ENCODE measurements around the gene ASRGL1.
A peak's percentile ranks its signal among the peaks of the same experiment; 100 is the strongest.
"Not testable (repeated sequence)": the region's sequence is repeated elsewhere in the genome, so short reads cannot be mapped to it uniquely, and the experiment has no call there.

The ASRGL1 gene

GRCh38 chr11:62326719-62327118 lies 10.5 kb upstream of the ASRGL1 start:
- H3K36me3 ChIP-seq (ENCODE audit: control insufficient read depth, insufficient read depth, low read length); H3K4me3 ChIP-seq (ENCODE audit: insufficient read depth, low read depth, low read length); H3K9me3 ChIP-seq (ENCODE audit: control insufficient read depth, low read length); H3K4me1 ChIP-seq (ENCODE audit: control insufficient read depth, insufficient read depth, low read length); H3K27ac ChIP-seq (ENCODE audit: insufficient read depth, low read depth, low read length, poor library complexity, severe bottlenecking); H3K27me3 ChIP-seq (ENCODE audit: control insufficient read depth, insufficient read depth, low read length, poor library complexity, severe bottlenecking): not testable (repeated sequence)
- 17 to 22% methylated on average over 6 of the region's 6 CpGs for WGBS, 2 experiments

DNA sequence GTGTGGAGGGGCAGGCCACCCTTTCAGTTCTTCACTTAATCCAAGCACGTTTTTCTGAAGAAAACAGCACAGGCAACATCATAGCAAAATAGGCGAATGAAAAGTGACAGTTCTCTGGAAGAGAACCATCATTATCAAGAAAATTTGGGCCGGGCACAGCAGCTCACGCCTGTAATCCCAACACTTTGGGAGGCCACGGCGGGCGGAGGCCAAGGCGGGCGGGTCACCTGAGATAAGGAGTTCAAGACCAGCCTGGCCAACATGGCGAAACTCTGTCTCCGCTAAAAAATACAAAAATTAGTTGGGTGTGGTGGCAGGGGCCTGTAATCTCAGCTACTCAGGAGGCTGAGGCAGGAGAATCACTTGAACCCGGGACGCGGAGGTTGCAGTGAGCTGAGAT lies 9.7 kb upstream of the ASRGL1 start:
- 96 to 97% methylated on average over 14 of the region's 14 CpGs for WGBS, 2 experiments
- not testable (repeated sequence) for H3K4me3 ChIP-seq (ENCODE audit: insufficient read depth, low read depth, low read length); H3K27ac ChIP-seq (ENCODE audit: insufficient read depth, low read depth, low read length, poor library complexity, severe bottlenecking); H3K4me1 ChIP-seq (ENCODE audit: control insufficient read depth, insufficient read depth, low read length); H3K9me3 ChIP-seq (ENCODE audit: control insufficient read depth, low read length); H3K36me3 ChIP-seq (ENCODE audit: control insufficient read depth, insufficient read depth, low read length); H3K27me3 ChIP-seq (ENCODE audit: control insufficient read depth, insufficient read depth, low read length, poor library complexity, severe bottlenecking)

- H3K27me3 ChIP-seq (ENCODE audit: control insufficient read depth, insufficient read depth, low read length, poor library complexity, severe bottlenecking); H3K27ac ChIP-seq (ENCODE audit: insufficient read depth, low read depth, low read length, poor library complexity, severe bottlenecking); H3K4me1 ChIP-seq (ENCODE audit: control insufficient read depth, insufficient read depth, low read length); H3K9me3 ChIP-seq (ENCODE audit: control insufficient read depth, low read length); H3K4me3 ChIP-seq (ENCODE audit: insufficient read depth, low read depth, low read length); H3K36me3 ChIP-seq (ENCODE audit: control insufficient read depth, insufficient read depth, low read length): not testable (repeated sequence)
- WGBS, 2 experiments = 93% methylated on average over 3 of the region's 3 CpGs
Observed at GRCh38 chr11:62331264-62331663, 6.0 kb upstream of the ASRGL1 start.

- Histone ChIP-seq H3K27me3 (ENCODE audit: control insufficient read depth, insufficient read depth, low read length, poor library complexity, severe bottlenecking) (peaks cover 17% of the 10 kb centered on the region), H3K27ac (ENCODE audit: insufficient read depth, low read depth, low read length, poor library complexity, severe bottlenecking) (no peak overlapping the region), H3K4me3 (ENCODE audit: insufficient read depth, low read depth, low read length) (no peak overlapping the region), H3K36me3 (ENCODE audit: control insufficient read depth, insufficient read depth, low read length) (no peaks in the 10 kb centered on the region), H3K9me3 (ENCODE audit: control insufficient read depth, low read length) (no peaks in the 10 kb centered on the region), H3K4me1 (ENCODE audit: control insufficient read depth, insufficient read depth, low read length) (no peaks in the 10 kb centered on the region)
- 92 to 95% methylated on average over 5 of the region's 5 CpGs for WGBS, 2 experiments
Observed at GRCh38 chr11:62333768-62334167, 3.5 kb upstream of the ASRGL1 start.

DNA sequence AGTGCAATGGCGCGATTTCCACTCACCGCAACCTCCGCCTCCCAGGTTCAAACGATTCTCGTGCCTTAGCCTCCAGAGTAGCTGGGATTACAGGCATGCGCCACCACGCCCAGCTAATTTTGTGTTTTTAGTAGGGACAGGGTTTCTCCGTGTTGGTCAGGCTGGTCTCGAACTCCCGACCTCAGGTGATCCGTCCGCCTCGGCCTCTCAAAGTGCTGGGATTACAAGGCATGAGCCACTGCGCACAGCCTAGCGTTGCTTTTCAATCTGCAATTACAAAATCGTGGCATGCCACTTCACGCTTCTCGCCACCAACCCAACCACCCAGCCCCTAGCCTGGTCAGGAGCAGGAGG lies 322 bp upstream of the ASRGL1 start:
- Histone ChIP-seq H3K27me3 (ENCODE audit: control insufficient read depth, insufficient read depth, low read length, poor library complexity, severe bottlenecking) (peaks cover 17% of the 10 kb centered on the region), H3K4me3 (ENCODE audit: insufficient read depth, low read depth, low read length) (peak overlapping the region; percentile 72)
- not testable (repeated sequence) for H3K9me3 ChIP-seq (ENCODE audit: control insufficient read depth, low read length); H3K36me3 ChIP-seq (ENCODE audit: control insufficient read depth, insufficient read depth, low read length); H3K4me1 ChIP-seq (ENCODE audit: control insufficient read depth, insufficient read depth, low read length); H3K27ac ChIP-seq (ENCODE audit: insufficient read depth, low read depth, low read length, poor library complexity, severe bottlenecking)
- 80 to 82% methylated on average over 19 of the region's 19 CpGs for WGBS, 2 experiments

- Histone ChIP-seq H3K9me3 (ENCODE audit: control insufficient read depth, low read length) (no peaks in the 10 kb centered on the region), H3K4me1 (ENCODE audit: control insufficient read depth, insufficient read depth, low read length) (no peaks in the 10 kb centered on the region), H3K36me3 (ENCODE audit: control insufficient read depth, insufficient read depth, low read length) (no peaks in the 10 kb centered on the region), H3K27me3 (ENCODE audit: control insufficient read depth, insufficient read depth, low read length, poor library complexity, severe bottlenecking) (peaks cover 17% of the 10 kb centered on the region), H3K27ac (ENCODE audit: insufficient read depth, low read depth, low read length, poor library complexity, severe bottlenecking) (no peak overlapping the region), H3K4me3 (ENCODE audit: insufficient read depth, low read depth, low read length) (peak overlapping the region; percentile 72)
- WGBS, 2 experiments = 67 to 71% methylated on average over 1 of the region's 1 CpG
Observed at GRCh38 chr11:62338218-62338617, 970 bp downstream of the ASRGL1 start.

DNA sequence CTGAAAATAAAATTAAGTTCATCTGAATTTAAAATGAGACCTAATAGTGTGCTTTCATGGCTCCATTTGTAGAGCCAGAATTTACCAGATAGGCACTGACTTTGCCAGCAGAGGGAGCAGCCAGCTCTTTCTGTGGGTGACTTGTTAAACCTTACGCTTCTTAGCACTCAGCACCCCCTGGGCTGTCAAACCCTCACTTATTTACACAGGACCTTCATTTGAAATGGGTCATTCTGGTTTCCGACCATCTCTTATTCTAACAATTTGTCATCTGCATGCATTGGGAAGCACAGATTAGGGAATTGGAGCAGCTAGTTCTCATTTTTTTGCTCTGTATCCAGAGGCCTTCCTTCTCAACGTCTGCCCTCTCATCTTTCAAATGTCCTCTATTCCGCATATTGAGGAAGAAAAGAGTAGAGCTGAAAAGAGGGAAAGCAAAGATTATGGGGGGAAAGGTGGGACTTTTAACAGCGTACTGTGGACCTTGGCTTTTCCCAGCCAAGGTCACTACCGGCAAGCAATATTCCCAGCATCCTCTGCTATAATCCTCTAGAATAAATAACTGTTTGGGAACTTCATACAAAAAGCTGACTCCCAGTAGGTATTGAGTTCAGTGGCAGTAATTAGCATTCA lies 3.1 kb downstream of the ASRGL1 start:
- Histone ChIP-seq H3K27me3 (ENCODE audit: control insufficient read depth, insufficient read depth, low read length, poor library complexity, severe bottlenecking) (peaks cover 14% of the 10 kb centered on the region), H3K27ac (ENCODE audit: insufficient read depth, low read depth, low read length, poor library complexity, severe bottlenecking) (no peak overlapping the region), H3K9me3 (ENCODE audit: control insufficient read depth, low read length) (no peaks in the 10 kb centered on the region), H3K4me1 (ENCODE audit: control insufficient read depth, insufficient read depth, low read length) (no peaks in the 10 kb centered on the region), H3K36me3 (ENCODE audit: control insufficient read depth, insufficient read depth, low read length) (no peaks in the 10 kb centered on the region), H3K4me3 (ENCODE audit: insufficient read depth, low read depth, low read length) (no peak overlapping the region)
- 67 to 77% methylated on average over 6 of the region's 6 CpGs for WGBS, 2 experiments

GRCh38 chr11:62341588-62341987 lies 4.3 kb downstream of the ASRGL1 start:
- no peak overlapping the region for H3K27ac ChIP-seq (ENCODE audit: insufficient read depth, low read depth, low read length, poor library complexity, severe bottlenecking)
- 93 to 98% methylated on average over 4 of the region's 4 CpGs for WGBS, 2 experiments

GRCh38 chr11:62343646-62344190 lies 6.5 kb downstream of the ASRGL1 start:
- not testable (repeated sequence) for H3K9me3 ChIP-seq (ENCODE audit: control insufficient read depth, low read length); H3K27ac ChIP-seq (ENCODE audit: insufficient read depth, low read depth, low read length, poor library complexity, severe bottlenecking); H3K27me3 ChIP-seq (ENCODE audit: control insufficient read depth, insufficient read depth, low read length, poor library complexity, severe bottlenecking); H3K4me1 ChIP-seq (ENCODE audit: control insufficient read depth, insufficient read depth, low read length); H3K36me3 ChIP-seq (ENCODE audit: control insufficient read depth, insufficient read depth, low read length); H3K4me3 ChIP-seq (ENCODE audit: insufficient read depth, low read depth, low read length)
- 85 to 95% methylated on average over 6 of the region's 7 CpGs for WGBS, 2 experiments

More at GRCh38 chr11:62341588-62341987, 4.3 kb downstream of the ASRGL1 start:
- no peak overlapping the region for H3K4me3 ChIP-seq (ENCODE audit: insufficient read depth, low read depth, low read length)
- no peaks in the 10 kb centered on the region for H3K36me3 ChIP-seq (ENCODE audit: control insufficient read depth, insufficient read depth, low read length)
- H3K4me1 ChIP-seq (ENCODE audit: control insufficient read depth, insufficient read depth, low read length) = no peaks in the 10 kb centered on the region
- H3K9me3 ChIP-seq (ENCODE audit: control insufficient read depth, low read length) = no peaks in the 10 kb centered on the region
- peaks cover 5% of the 10 kb centered on the region for H3K27me3 ChIP-seq (ENCODE audit: control insufficient read depth, insufficient read depth, low read length, poor library complexity, severe bottlenecking)

DNA sequence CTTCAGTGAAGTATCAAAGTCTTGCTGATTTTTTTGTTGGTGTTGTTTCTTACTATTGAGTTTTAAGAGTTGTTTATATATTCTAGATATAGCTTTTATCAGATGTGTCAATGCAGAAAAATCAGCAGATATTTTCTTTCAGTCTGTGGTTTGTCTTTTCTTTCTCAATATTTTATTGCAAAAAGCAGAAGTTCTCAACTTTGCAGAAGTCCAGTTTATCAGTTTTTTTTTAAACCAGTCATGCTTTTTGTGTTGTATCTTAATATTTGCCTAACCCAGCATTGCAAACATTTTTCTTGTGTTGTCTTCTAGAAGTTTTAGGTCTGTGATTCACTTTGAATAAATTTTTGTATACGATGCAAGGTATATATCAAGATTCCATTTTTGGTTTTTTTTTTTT lies 7.0 kb downstream of the ASRGL1 start:
- no peak overlapping the region for H3K27ac ChIP-seq (ENCODE audit: insufficient read depth, low read depth, low read length, poor library complexity, severe bottlenecking)
- no peaks in the 10 kb centered on the region for H3K27me3 ChIP-seq (ENCODE audit: control insufficient read depth, insufficient read depth, low read length, poor library complexity, severe bottlenecking)
- no peak overlapping the region for H3K4me3 ChIP-seq (ENCODE audit: insufficient read depth, low read depth, low read length)
- no peaks in the 10 kb centered on the region for H3K9me3 ChIP-seq (ENCODE audit: control insufficient read depth, low read length)
- H3K4me1 ChIP-seq (ENCODE audit: control insufficient read depth, insufficient read depth, low read length) = no peaks in the 10 kb centered on the region
- H3K36me3 ChIP-seq (ENCODE audit: control insufficient read depth, insufficient read depth, low read length) = no peaks in the 10 kb centered on the region
- 100% methylated on average over 1 of the region's 1 CpG for WGBS, 2 experiments

DNA sequence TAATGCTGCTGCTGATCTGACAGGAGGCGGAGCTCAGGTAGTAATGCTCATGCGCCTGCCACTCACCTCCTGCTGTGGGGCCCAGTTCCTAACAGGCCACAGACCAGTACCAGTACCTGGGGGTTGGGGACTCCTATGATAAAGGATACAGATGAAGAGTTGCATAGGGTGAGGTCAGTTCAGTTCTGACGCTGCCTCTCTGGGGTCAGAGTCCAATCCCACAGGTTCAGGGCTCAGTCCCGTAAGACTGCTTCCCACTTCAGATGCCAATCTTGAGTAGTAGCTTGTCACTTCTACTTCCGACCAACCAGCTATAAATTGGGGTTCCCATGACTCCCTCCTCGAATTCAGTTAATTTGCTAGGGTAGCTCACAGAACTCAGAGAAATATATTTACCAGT lies 8.6 kb downstream of the ASRGL1 start:
- no peaks in the 10 kb centered on the region for H3K4me1 ChIP-seq (ENCODE audit: control insufficient read depth, insufficient read depth, low read length)
- no peak overlapping the region for H3K27ac ChIP-seq (ENCODE audit: insufficient read depth, low read depth, low read length, poor library complexity, severe bottlenecking)
- 90 to 94% methylated on average over 6 of the region's 6 CpGs for whole genome bisulfite sequencing, 2 experiments
- no peaks in the 10 kb centered on the region for H3K9me3 ChIP-seq (ENCODE audit: control insufficient read depth, low read length)
- H3K36me3 ChIP-seq (ENCODE audit: control insufficient read depth, insufficient read depth, low read length) = no peaks in the 10 kb centered on the region
- no peak overlapping the region for H3K4me3 ChIP-seq (ENCODE audit: insufficient read depth, low read depth, low read length)
- no peaks in the 10 kb centered on the region for H3K27me3 ChIP-seq (ENCODE audit: control insufficient read depth, insufficient read depth, low read length, poor library complexity, severe bottlenecking)

Data from ectodermal cell (in vitro differentiated cells).